Activated CD8-positive, alpha-beta T cell treated with anti-CD3 and anti-CD28 coated beads, Interleukin-2, amount 10 ng/mL, durations not matched to agents 7 days and 5 days (primary cell): Measurements from ENCODE around the gene KRTAP10-8. TPM values are rescaled to one million over a fixed set of nuclear protein-coding genes. Genes with fewer than 3 reads are reported as not detected.
A peak's percentile ranks its signal among the peaks of the same experiment; 100 is the strongest.

ENCODE experiments used
- ATAC-seq: fragments of 150-1000 bp; cut with Tn5 transposase; one replicate; pipeline ENCODE4 v1.10.0; 2021; ENCODE audit warnings: moderate library complexity
- CTCF ChIA-PET: fragments of 350-600 bp; sonication (Branson Sonifier 250); formaldehyde crosslinking; loops from one replicate; lab custom pipeline; 2021; ENCODE audit warnings: antibody characterized with exemption; lab: Charles Lee
- POLR2A ChIA-PET: fragments of 350-600 bp; sonication (Branson Sonifier 250); formaldehyde crosslinking; loops from one replicate; lab custom pipeline; 2021; ENCODE audit warnings: antibody characterized with exemption; lab: Charles Lee
- DNase-seq: peaks from one replicate; pipeline ENCODE4 v3.0.0-alpha.2; 2020
- H3K27ac Mint-ChIP-seq: one replicate; pipeline ENCODE4 v1.8.0; 2021; ENCODE audit warnings: mild to moderate bottlenecking, mixed read lengths
- H3K27me3 Mint-ChIP-seq: one replicate; pipeline ENCODE4 v1.8.0; 2021; ENCODE audit warnings: low read depth, mixed read lengths
- H3K36me3 Mint-ChIP-seq: one replicate; pipeline ENCODE4 v1.8.0; 2021; ENCODE audit warnings: low read depth, mixed read lengths
- H3K4me1 Mint-ChIP-seq: one replicate; pipeline ENCODE4 v1.8.0; 2021; ENCODE audit warnings: low read depth, mixed read lengths
- H3K4me3 Mint-ChIP-seq: one replicate; pipeline ENCODE4 v1.8.0; 2021; ENCODE audit warnings: mild to moderate bottlenecking, mixed read lengths
- H3K9me3 Mint-ChIP-seq: one replicate; pipeline ENCODE4 v1.8.0; 2022; ENCODE audit warnings: mixed read lengths; ENCODE audit not compliant: insufficient read depth
- total RNA-seq, 2 experiments: library from RNA; stranded (reverse); gene quantifications; one replicate each; pipeline ENCODE4 v1.2.3, GENCODE V29; 2021

Gene KRTAP10-8
- total RNA-seq, result not detected

- no peak for ATAC-seq
- ChIA-PET CTCF (no interaction called here), POLR2A (no interaction called here)
- H3K27me3 Mint-ChIP-seq, result peaks cover 2% of the 10 kb centered on the region
- DNase-seq, result no peak
- peaks cover 9% of the 10 kb centered on the region for H3K4me1 Mint-ChIP-seq
- H3K4me3 Mint-ChIP-seq, result no peak within 1 kb of the TSS
- peaks cover 22% of the 10 kb centered on the region for H3K9me3 Mint-ChIP-seq
- peaks cover 3% of the 10 kb centered on the region for H3K36me3 Mint-ChIP-seq
- H3K27ac Mint-ChIP-seq, result no peak within 1 kb of the TSS
Observed at GRCh38 chr21:44612029-44612486, at the start of gene KRTAP10-8. Gene KRTAP10-8 (plus strand): TSS chr21:44612079. CDS start chr21:44612101, 22 bp downstream.

- ChIA-PET POLR2A (no interaction called here), CTCF (no interaction called here)
- H3K36me3 Mint-ChIP-seq, result peaks cover 3% of the 10 kb centered on the region
Observed at GRCh38 chr21:44564099-44564498, 47.8 kb upstream of the KRTAP10-8 start.

GRCh38 chr21:44564886-44565598 lies 46.8 kb upstream of the KRTAP10-8 start:
- no peak for ATAC-seq
- Mint-ChIP-seq H3K4me3 (no peak overlapping the region), H3K36me3 (peaks cover 3% of the 10 kb centered on the region), H3K4me1 (peaks cover 12% of the 10 kb centered on the region), H3K9me3 (peaks cover 17% of the 10 kb centered on the region), H3K27me3 (peaks cover 9% of the 10 kb centered on the region), H3K27ac (peak overlapping the region; percentile 79)
- POLR2A ChIA-PET, result no interaction called here
- no peak for DNase-seq
- CTCF ChIA-PET, result no interaction called here

More at GRCh38 chr21:44564099-44564498, 47.8 kb upstream of the KRTAP10-8 start:
- ATAC-seq (no peak), DNase-seq (no peak)
- Mint-ChIP-seq H3K27ac (no peak overlapping the region), H3K4me3 (no peak overlapping the region), H3K4me1 (peaks cover 12% of the 10 kb centered on the region), H3K9me3 (peaks cover 17% of the 10 kb centered on the region), H3K27me3 (peaks cover 14% of the 10 kb centered on the region)

GRCh38 chr21:44566403-44566802 lies 45.5 kb upstream of the KRTAP10-8 start:
- CTCF ChIA-PET, result no interaction called here
- peaks cover 3% of the 10 kb centered on the region for H3K27me3 Mint-ChIP-seq

GRCh38 chr21:44567481-44568171 lies 44.3 kb upstream of the KRTAP10-8 start:
- POLR2A ChIA-PET, result interaction anchor here (0.6 kb wide), 1 partner anchor 21 kb away, joined by 3 read pairs; no protein-coding TSS in a partner anchor
- Mint-ChIP-seq H3K27ac (no peak overlapping the region), H3K9me3 (peaks cover under 1% of the 10 kb centered on the region), H3K36me3 (peaks cover 3% of the 10 kb centered on the region), H3K27me3 (no peaks in the 10 kb centered on the region), H3K4me3 (no peak overlapping the region), H3K4me1 (peaks cover 12% of the 10 kb centered on the region)
- CTCF ChIA-PET, result interaction anchor here (1.0 kb wide), 1 partner anchor 225 kb away, joined by 3 read pairs; no protein-coding TSS in a partner anchor
- no peak for ATAC-seq
- DNase-seq, result no peak

More at GRCh38 chr21:44566403-44566802, 45.5 kb upstream of the KRTAP10-8 start:
- no peak for ATAC-seq
- H3K4me3 Mint-ChIP-seq, result no peak overlapping the region
- peaks cover 12% of the 10 kb centered on the region for H3K9me3 Mint-ChIP-seq
- POLR2A ChIA-PET, result no interaction called here
- no peak overlapping the region for H3K27ac Mint-ChIP-seq
- DNase-seq, result no peak
- peaks cover 3% of the 10 kb centered on the region for H3K36me3 Mint-ChIP-seq
- peaks cover 12% of the 10 kb centered on the region for H3K4me1 Mint-ChIP-seq

GRCh38 chr21:44568261-44568660 lies 43.6 kb upstream of the KRTAP10-8 start:
- H3K4me3 Mint-ChIP-seq, result no peak overlapping the region
- H3K27ac Mint-ChIP-seq, result no peak overlapping the region
- CTCF ChIA-PET, result interaction anchor here (1.0 kb wide), 1 partner anchor 225 kb away, joined by 3 read pairs; no protein-coding TSS in a partner anchor
- ATAC-seq (no peak), DNase-seq (no peak)
- H3K4me1 Mint-ChIP-seq, result peaks cover 12% of the 10 kb centered on the region
- peaks cover 3% of the 10 kb centered on the region for H3K36me3 Mint-ChIP-seq
- H3K27me3 Mint-ChIP-seq, result no peaks in the 10 kb centered on the region
- H3K9me3 Mint-ChIP-seq, result no peaks in the 10 kb centered on the region
- POLR2A ChIA-PET, result interaction anchor here (0.6 kb wide), 1 partner anchor 21 kb away, joined by 3 read pairs; no protein-coding TSS in a partner anchor

- Mint-ChIP-seq H3K9me3 (no peaks in the 10 kb centered on the region), H3K4me1 (peaks cover 12% of the 10 kb centered on the region), H3K36me3 (peaks cover under 1% of the 10 kb centered on the region), H3K27me3 (no peaks in the 10 kb centered on the region), H3K4me3 (no peak overlapping the region), H3K27ac (no peak overlapping the region)
- ATAC-seq (no peak), DNase-seq (peak; percentile 10)
- POLR2A ChIA-PET, result no interaction called here
- CTCF ChIA-PET, result no interaction called here
Observed at GRCh38 chr21:44568667-44569556, 43.0 kb upstream of the KRTAP10-8 start.

GRCh38 chr21:44569861-44570517 lies 41.9 kb upstream of the KRTAP10-8 start:
- no peak overlapping the region for H3K27ac Mint-ChIP-seq
- no peaks in the 10 kb centered on the region for H3K36me3 Mint-ChIP-seq
- CTCF ChIA-PET, result no interaction called here
- DNase-seq, result peak; percentile 11
- POLR2A ChIA-PET, result no interaction called here
- H3K4me3 Mint-ChIP-seq, result no peak overlapping the region
- H3K9me3 Mint-ChIP-seq, result no peaks in the 10 kb centered on the region
- H3K4me1 Mint-ChIP-seq, result peaks cover 5% of the 10 kb centered on the region
- H3K27me3 Mint-ChIP-seq, result peaks cover 2% of the 10 kb centered on the region
- ATAC-seq, result no peak

- Mint-ChIP-seq H3K36me3 (no peaks in the 10 kb centered on the region), H3K27me3 (peaks cover 2% of the 10 kb centered on the region), H3K4me3 (no peak overlapping the region), H3K9me3 (peaks cover 4% of the 10 kb centered on the region), H3K27ac (no peak overlapping the region), H3K4me1 (no peaks in the 10 kb centered on the region)
- ChIA-PET POLR2A (no interaction called here), CTCF (no interaction called here)
- DNase-seq, result peak; percentile 9
- no peak for ATAC-seq
Observed at GRCh38 chr21:44571296-44571695, 40.6 kb upstream of the KRTAP10-8 start.

- H3K36me3 Mint-ChIP-seq, result no peaks in the 10 kb centered on the region
- ChIA-PET CTCF (no interaction called here), POLR2A (no interaction called here)
- no peaks in the 10 kb centered on the region for H3K4me1 Mint-ChIP-seq
- H3K4me3 Mint-ChIP-seq, result no peak overlapping the region
- no peak for ATAC-seq
- H3K27ac Mint-ChIP-seq, result no peak overlapping the region
- peaks cover 2% of the 10 kb centered on the region for H3K27me3 Mint-ChIP-seq
- peaks cover 10% of the 10 kb centered on the region for H3K9me3 Mint-ChIP-seq
- peak; percentile 17 for DNase-seq
Observed at GRCh38 chr21:44571844-44572782, 39.8 kb upstream of the KRTAP10-8 start.
